IMR-90 (cell line): ENCODE results near the gene SLC35F3. TPM values are rescaled to one million over a fixed set of nuclear protein-coding genes. Genes with fewer than 3 reads are reported as not detected.

Experiments used
- ATAC-seq: fragments of 200-7000 bp; cut with Tn5 transposase; 2 replicates; pipeline ENCODE4 v1.9.1; 2020; ENCODE audit warnings: low read depth, mild to moderate bottlenecking, moderate library complexity
- BruUV-seq: library from RNA; stranded (reverse); fragments of 400-500 nt; replicated peaks from 2 replicates; lab custom pipeline; 2021; lab: Mats Ljungman, UMichigan
- CTCF ChIA-PET: fragments of 300-600 bp; formaldehyde crosslinking; extraction: SDS; loops from one replicate; lab custom pipeline; 2021; ENCODE audit warnings: antibody characterized with exemption; lab: Yijun Ruan, JAX
- POLR2A ChIA-PET: fragments of 300-600 bp; sonication (Branson Sonifier 250); formaldehyde crosslinking; loops from one replicate; lab custom pipeline; 2022; ENCODE audit warnings: antibody characterized with exemption; ENCODE audit not compliant: unreplicated experiment; lab: Charles Lee
- DNase-seq: peaks from one replicate; pipeline ENCODE4 v3.0.0; 2013
- H2AFZ ChIP-seq: replicated peaks from 2 replicates; pipeline ENCODE3; 2013; ENCODE audit warnings: low read length, mild to moderate bottlenecking; ENCODE audit not compliant: poor library complexity
- H2AK5ac ChIP-seq: 2 replicates; pipeline ENCODE4 v1.6.1; 2013; ENCODE audit warnings: low read depth, low read length, inconsistent platforms
- H2AK9ac ChIP-seq: replicated peaks from 2 replicates; pipeline ENCODE3; 2013; ENCODE audit warnings: mild to moderate bottlenecking, low read depth, low read length, moderate library complexity; ENCODE audit not compliant: poor library complexity
- H2BK120ac ChIP-seq: 2 replicates; pipeline ENCODE4 v1.6.1; 2013; ENCODE audit warnings: low read depth, low read length, inconsistent platforms
- H2BK15ac ChIP-seq: 3 replicates; pipeline ENCODE4 v1.6.1; 2013; ENCODE audit warnings: low read depth, low read length, inconsistent platforms
- H2BK20ac ChIP-seq: 2 replicates; pipeline ENCODE4 v1.6.1; 2013; ENCODE audit warnings: low read depth, mild to moderate bottlenecking, inconsistent platforms, low read length, moderate library complexity
- H2BK5ac ChIP-seq: 2 replicates; pipeline ENCODE4 v1.6.1; 2013; ENCODE audit warnings: mild to moderate bottlenecking, low read depth, low read length, inconsistent platforms; ENCODE audit not compliant: poor library complexity, severe bottlenecking
- H3K14ac ChIP-seq: replicated peaks from 2 replicates; pipeline ENCODE4 v1.6.1; 2013; ENCODE audit warnings: low read depth, low read length, inconsistent platforms
- H3K18ac ChIP-seq: 2 replicates; pipeline ENCODE4 v1.6.1; 2013; ENCODE audit warnings: low read depth, low read length, control low read depth
- H3K23ac ChIP-seq: 2 replicates; pipeline ENCODE4 v1.6.1; 2013; ENCODE audit warnings: low read depth, low read length, inconsistent platforms
- H3K27ac ChIP-seq: 2 replicates; pipeline ENCODE4 v1.5.1; 2013; ENCODE audit warnings: mild to moderate bottlenecking, control low read depth, low read length; ENCODE audit not compliant: insufficient read depth
- H3K27me3 ChIP-seq: 2 replicates; pipeline ENCODE4 v1.6.1; 2013; ENCODE audit warnings: low read length; ENCODE audit not compliant: control insufficient read depth, insufficient read depth
- H3K36me3 ChIP-seq: 2 replicates; pipeline ENCODE4 v1.6.1; 2013; ENCODE audit warnings: low read length, mixed read lengths; ENCODE audit not compliant: control insufficient read depth, insufficient read depth
- H3K4ac ChIP-seq: 2 replicates; pipeline ENCODE4 v1.6.1; 2013; ENCODE audit warnings: low read depth, low read length, inconsistent platforms
- H3K4me1 ChIP-seq: 2 replicates; pipeline ENCODE4 v1.6.1; 2013; ENCODE audit warnings: low read length, mixed read lengths; ENCODE audit not compliant: control insufficient read depth, insufficient read depth
- H3K4me2 ChIP-seq: 2 replicates; pipeline ENCODE4 v1.6.1; 2013; ENCODE audit warnings: low read depth, mild to moderate bottlenecking, control low read depth, low read length, moderate library complexity
- H3K4me3 ChIP-seq: 2 replicates; pipeline ENCODE4 v1.5.1; 2013; ENCODE audit warnings: low read depth, mild to moderate bottlenecking, control low read depth, low read length, moderate library complexity; ENCODE audit not compliant: insufficient read depth
- H3K56ac ChIP-seq: 2 replicates; pipeline ENCODE4 v1.6.1; 2013; ENCODE audit warnings: low read length, inconsistent platforms; ENCODE audit not compliant: insufficient read depth; ENCODE audit errors: extremely low read depth
- H3K79me1 ChIP-seq, 2 experiments: 2 replicates each; pipeline ENCODE4 v1.6.1; 2013; ENCODE audit warnings: low read length in 2 of 2, inconsistent platforms in 1 of 2, low read depth in 1 of 2
- H3K9ac ChIP-seq: 2 replicates; pipeline ENCODE4 v1.6.1; 2013; ENCODE audit warnings: low read depth, low read length, control low read depth
- H3K9me1 ChIP-seq: 2 replicates; pipeline ENCODE4 v1.6.1; 2013; ENCODE audit warnings: low read length, inconsistent platforms; ENCODE audit not compliant: insufficient read depth
- H3K9me3 ChIP-seq: 2 replicates; pipeline ENCODE4 v1.6.1; 2013; ENCODE audit warnings: low read length; ENCODE audit not compliant: control insufficient read depth, insufficient read depth
- H4K20me1 ChIP-seq: 2 replicates; pipeline ENCODE4 v1.6.1; 2013; ENCODE audit warnings: low read length, inconsistent platforms; ENCODE audit not compliant: insufficient read depth
- H4K5ac ChIP-seq: 2 replicates; pipeline ENCODE4 v1.6.1; 2013; ENCODE audit warnings: mild to moderate bottlenecking, low read depth, low read length, control low read depth
- H4K8ac ChIP-seq, 2 experiments: 2 replicates each; pipeline ENCODE4 v1.6.1; 2013; ENCODE audit warnings: low read depth in 2 of 2, low read length in 2 of 2, control low read depth in 1 of 2, inconsistent platforms in 1 of 2
- H4K91ac ChIP-seq: 2 replicates; pipeline ENCODE4 v1.6.1; 2013; ENCODE audit warnings: low read depth, low read length, inconsistent platforms; ENCODE audit not compliant: insufficient read depth
- MAZ ChIP-seq: IDR thresholded peaks from 2 replicates; pipeline ENCODE4 v1.6.1; 2012; ENCODE audit warnings: low read depth, mild to moderate bottlenecking, low read length, improper control_type of control experiment, moderate library complexity, borderline replicate concordance
- RAD21 ChIP-seq: IDR thresholded peaks from 2 replicates; pipeline ENCODE4 v1.6.1; 2012; ENCODE audit warnings: low read length, improper control_type of control experiment
- RCOR1 ChIP-seq: IDR thresholded peaks from 2 replicates; pipeline ENCODE4 v1.6.1; 2012; ENCODE audit warnings: mild to moderate bottlenecking, low read length, improper control_type of control experiment; ENCODE audit not compliant: insufficient replicate concordance
- SMC3 ChIP-seq: fragments of 150-350 bp; IDR thresholded peaks from 2 replicates; pipeline ENCODE4 v1.6.1; 2016; ENCODE audit warnings: low read depth, mild to moderate bottlenecking, antibody characterized with exemption, low read length, moderate library complexity
- WGBS, 2 experiments: methylation state at CpG; one replicate each; pipeline versions ENCODE4 v1.1.5 to v1.1.7; 2013; ENCODE audit warnings: missing lambda C conversion rate in 2 of 2; ENCODE audit not compliant: insufficient read length in 1 of 2; ENCODE audit errors: extremely low coverage in 2 of 2; 5-methylcytosine and 5-hydroxymethylcytosine counted together
- dilution Hi-C: fragments of 300-500 bp; cut with HindIII; formaldehyde crosslinking; loops from one replicate; pipeline ENCODE4 v1.14.3; 2018; ENCODE audit warnings: low sequenced_read_pairs; ENCODE audit not compliant: unreplicated experiment
- in situ Hi-C: fragments of 300-500 bp; cut with MboI; formaldehyde crosslinking; loops from 3 replicates; pipeline ENCODE4 v1.14.3; 2019; ENCODE audit warnings: low sequenced_read_pairs, inconsistent platforms, mixed read lengths
- intact Hi-C: fragments of 100-400 bp; cut with micrococcal nuclease; formaldehyde crosslinking; loops from 2 replicates; pipeline ENCODE4 v1.10.0; 2022
- polyA plus RNA-seq, 3 experiments: library from polyadenylated mRNA; depleted of rRNA; stranded (reverse); fragments of >200 nt; gene quantifications; 2 replicates each; pipeline ENCODE4 v1.2.3, GENCODE V29; 2012; ENCODE audit warnings: low replicate concordance in 1 of 3
- total RNA-seq: library from RNA; depleted of rRNA; stranded (reverse); fragments of >200 nt; gene quantifications from 2 replicates; pipeline ENCODE4 v1.2.3, GENCODE V29; 2012

SLC35F3 gene
- total and polyA plus RNA-seq, 2 of the 4 experiments (the other 2 are of a cell fraction), result under 0.01 to 0.17 TPM

DNA sequence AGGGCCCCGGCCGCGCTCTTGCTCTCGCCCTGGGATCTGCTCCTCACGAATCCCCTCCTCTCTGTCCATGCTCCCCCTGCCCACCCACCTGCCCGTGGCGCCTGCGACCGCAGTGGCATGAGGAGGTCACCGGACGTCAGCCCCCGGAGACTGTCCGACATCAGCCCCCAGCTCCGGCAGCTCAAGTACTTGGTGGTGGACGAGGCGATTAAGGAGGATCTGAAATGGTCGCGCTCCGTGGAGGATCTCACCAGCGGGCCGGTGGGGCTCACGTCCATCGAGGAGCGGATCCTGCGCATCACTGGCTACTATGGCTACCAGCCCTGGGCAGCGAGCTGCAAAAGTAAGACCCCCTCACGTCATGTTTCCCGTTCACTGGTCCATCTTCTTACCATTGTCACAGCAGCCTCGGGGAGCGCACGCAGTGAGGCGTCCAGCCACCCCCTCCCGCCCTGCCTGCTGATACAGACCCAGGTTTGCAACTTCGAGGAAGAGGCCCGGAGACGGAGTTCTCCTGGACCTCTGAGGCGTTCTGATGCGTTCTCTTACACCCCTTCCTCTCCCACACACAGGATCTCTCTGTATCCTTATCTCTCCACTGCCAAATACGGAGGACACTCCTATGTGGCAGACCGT is 1.1 kb downstream of the SLC35F3 start:
- Histone ChIP-seq H3K4ac (no peak overlapping the region), H3K36me3 (no peaks in the 10 kb centered on the region), H2BK5ac (no peak overlapping the region), H2AK9ac (no peak overlapping the region), H3K9ac (no peak overlapping the region), H3K14ac (no peak overlapping the region), H4K8ac (no peak overlapping the region), H3K9me3 (peaks cover 14% of the 10 kb centered on the region), H2BK120ac (no peak overlapping the region), H3K4me1 (no peaks in the 10 kb centered on the region), H3K56ac (no peak overlapping the region), H4K20me1 (no peaks in the 10 kb centered on the region), H3K23ac (no peak overlapping the region), H2AK5ac (no peak overlapping the region), H2AFZ (no peak overlapping the region), H3K79me1 (no peaks in the 10 kb centered on the region), H3K9me1 (no peaks in the 10 kb centered on the region), H3K18ac (no peak overlapping the region), H4K91ac (no peak overlapping the region), H4K5ac (no peak overlapping the region), H2BK20ac (no peak overlapping the region), H3K27me3 (peaks cover 2% of the 10 kb centered on the region; the same call in 1 of the 2 replicates), H3K27ac (no peak overlapping the region), H2BK15ac (no peak overlapping the region), H3K4me2 (no peak overlapping the region), H3K4me3 (no peak overlapping the region)
- intact Hi-C loops, result no loop called here
- DNase-seq (no peak), ATAC-seq (no peak)
- in situ Hi-C loops, result no loop called here
- dilution Hi-C loops, result no loop called here
- TF ChIP-seq SMC3, result no peak
- no peak for TF ChIP-seq RCOR1
- TF ChIP-seq MAZ, result no peak
- no peak for TF ChIP-seq RAD21
- CTCF ChIA-PET, result no interaction called here
- BruUV-seq, result no TSS peak
- POLR2A ChIA-PET, result no interaction called here
- 5% methylated on average over 28 of the region's 40 CpGs; no CpG with 5 or more reads in 1 of the 2 experiments for WGBS, 2 experiments
